Kidney epithelial cell (primary cell): ENCODE data around the gene LPIN3. TPM values are rescaled to one million over a fixed set of nuclear protein-coding genes. Genes with fewer than 3 reads are reported as not detected.

Experiments used
- DNase-seq: peaks from one replicate; pipeline ENCODE4 v3.0.0-alpha.2; 2010; ENCODE audit warnings: low read depth
- H3K27me3 ChIP-seq: 2 replicates; pipeline ENCODE4 v1.6.0; 2011; ENCODE audit warnings: low read length; ENCODE audit not compliant: control insufficient read depth, insufficient read depth
- H3K36me3 ChIP-seq: 2 replicates; pipeline ENCODE4 v1.5.1; 2011; ENCODE audit warnings: low read length; ENCODE audit not compliant: control insufficient read depth, insufficient read depth
- H3K4me3 ChIP-seq: 2 replicates; pipeline ENCODE4 v1.5.1; 2011; ENCODE audit warnings: low read depth, mild to moderate bottlenecking, control low read depth, low read length
- CTCF ChIP-seq: IDR thresholded peaks from 2 replicates; pipeline ENCODE4 v1.5.1; 2011; ENCODE audit warnings: mild to moderate bottlenecking, moderate library complexity, low read length, control low read depth, inconsistent platforms; ENCODE audit not compliant: insufficient read depth, poor library complexity, severe bottlenecking
- total RNA-seq: library from RNA; depleted of rRNA; stranded (reverse); fragments of >200 nt; gene quantifications from 2 replicates; pipeline ENCODE4 v1.2.3, GENCODE V29; 2015

LPIN3 gene
- total RNA-seq, 1 donor from 2014 or later = 14.7 TPM

- no peak for TF ChIP-seq CTCF
- Histone ChIP-seq H3K27me3 (no peaks in the 10 kb centered on the region), H3K36me3 (no peaks in the 10 kb centered on the region), H3K4me3 (no peak overlapping the region)
- no peak for DNase-seq
Observed at GRCh38 chr20:41304002-41304401, 36.6 kb upstream of the LPIN3 start.

GRCh38 chr20:41304424-41305079 is 36.1 kb upstream of the LPIN3 start:
- H3K4me3 ChIP-seq = no peak overlapping the region
- H3K27me3 ChIP-seq = no peaks in the 10 kb centered on the region
- no peaks in the 10 kb centered on the region for H3K36me3 ChIP-seq
- no peak for TF ChIP-seq CTCF
- DNase-seq = no peak

- no peak overlapping the region for H3K4me3 ChIP-seq
- no peaks in the 10 kb centered on the region for H3K27me3 ChIP-seq
- DNase-seq = no peak
- TF ChIP-seq CTCF = no peak
- no peaks in the 10 kb centered on the region for H3K36me3 ChIP-seq
Observed at GRCh38 chr20:41306061-41306727, 34.4 kb upstream of the LPIN3 start.

- Histone ChIP-seq H3K36me3 (no peaks in the 10 kb centered on the region), H3K27me3 (no peaks in the 10 kb centered on the region), H3K4me3 (no peak overlapping the region)
- no peak for DNase-seq
- no peak for TF ChIP-seq CTCF
Observed at GRCh38 chr20:41307021-41307420, 33.6 kb upstream of the LPIN3 start.

- H3K4me3 ChIP-seq = no peak overlapping the region
- no peaks in the 10 kb centered on the region for H3K27me3 ChIP-seq
- peak; percentile 88 for DNase-seq
- no peaks in the 10 kb centered on the region for H3K36me3 ChIP-seq
- no peak for TF ChIP-seq CTCF
Observed at GRCh38 chr20:41308290-41308711, 32.3 kb upstream of the LPIN3 start.
